ENCODE measurements around the gene ELMOD3.
"Not testable (repeated sequence)": the region's sequence is repeated elsewhere in the genome, so short reads cannot be mapped to it uniquely, and the experiment has no call there.

ELMOD3 gene

GRCh38 chr2:85400541-85401463 lies 46.2 kb downstream of the ELMOD3 start:
- no peak for DNase-seq (ENCODE audit: low read depth in 2 of 2, low spot score in 1 of 2)

- no peak for DNase-seq (ENCODE audit: low read depth in 2 of 2, low spot score in 1 of 2)
Observed at GRCh38 chr2:85401464-85401805, 46.9 kb downstream of the ELMOD3 start.

- no peak for DNase-seq (ENCODE audit: low read depth in 2 of 2, low spot score in 1 of 2)
Observed at GRCh38 chr2:85401844-85402243, 47.3 kb downstream of the ELMOD3 start.

- DNase-seq (ENCODE audit: low read depth in 2 of 2, low spot score in 1 of 2), result peak; percentile 46
Observed at GRCh38 chr2:85405201-85406059, 50.9 kb downstream of the ELMOD3 start.

- DNase-seq (ENCODE audit: low read depth in 2 of 2, low spot score in 1 of 2), result no peak
Observed at GRCh38 chr2:85409845-85410583, 55.4 kb downstream of the ELMOD3 start, which contains the start of gene CAPG. CAPG (minus strand) TSS chr2:85410366; CDS start chr2:85402145, 8,221 bp downstream.

GRCh38 chr2:85410584-85411404 lies 56.2 kb downstream of the ELMOD3 start:
- no peak for DNase-seq (ENCODE audit: low read depth in 2 of 2, low spot score in 1 of 2)

- DNase-seq (ENCODE audit: low read depth in 2 of 2, low spot score in 1 of 2), result no peak
Observed at GRCh38 chr2:85411405-85411748, 56.8 kb downstream of the ELMOD3 start.

- no peak for DNase-seq (ENCODE audit: low read depth in 2 of 2, low spot score in 1 of 2)
Observed at GRCh38 chr2:85413592-85414420, 59.2 kb downstream of the ELMOD3 start.

- DNase-seq (ENCODE audit: low read depth in 2 of 2, low spot score in 1 of 2), result not testable (repeated sequence)
Observed at GRCh38 chr2:85414421-85414759, 59.8 kb downstream of the ELMOD3 start.

GRCh38 chr2:85414761-85415553 lies 60.4 kb downstream of the ELMOD3 start:
- DNase-seq (ENCODE audit: low read depth in 2 of 2, low spot score in 1 of 2), result no peak

- no peak for DNase-seq (ENCODE audit: low read depth in 2 of 2, low spot score in 1 of 2)
Observed at GRCh38 chr2:85415980-85416650, 61.5 kb downstream of the ELMOD3 start.

- peak; percentile 51 to 66 for DNase-seq (ENCODE audit: low read depth in 2 of 2, low spot score in 1 of 2)
Observed at GRCh38 chr2:85418132-85419008, 63.8 kb downstream of the ELMOD3 start, which contains the start of gene SH2D6. SH2D6 (plus strand) TSS chr2:85418714; CDS start chr2:85429466, 10,752 bp downstream.

GRCh38 chr2:85419009-85419675 lies 64.6 kb downstream of the ELMOD3 start:
- no peak for DNase-seq (ENCODE audit: low read depth in 2 of 2, low spot score in 1 of 2)

GRCh38 chr2:85420536-85421259 lies 66.1 kb downstream of the ELMOD3 start:
- peak; percentile 78 to 83 for DNase-seq (ENCODE audit: low read depth in 2 of 2, low spot score in 1 of 2)

- no peak for DNase-seq (ENCODE audit: low read depth in 2 of 2, low spot score in 1 of 2)
Observed at GRCh38 chr2:85421260-85422071, 66.9 kb downstream of the ELMOD3 start.
